ENCODE measurements around the gene RHBDF2. TPM values are rescaled to one million over a fixed set of nuclear protein-coding genes. Genes with fewer than 3 reads are reported as not detected.

RHBDF2 gene
- polyA plus RNA-seq, 1 donor = 10.1 TPM

- DNase-seq = no peak
These were observed 22.3 kb downstream of the RHBDF2 start for GRCh38 chr17:76478730-76479514.

- DNase-seq = no peak
These were observed 23.1 kb downstream of the RHBDF2 start for GRCh38 chr17:76478097-76478496.

- no peak for DNase-seq
These were observed 23.6 kb downstream of the RHBDF2 start for GRCh38 chr17:76477576-76477975.

DNA sequence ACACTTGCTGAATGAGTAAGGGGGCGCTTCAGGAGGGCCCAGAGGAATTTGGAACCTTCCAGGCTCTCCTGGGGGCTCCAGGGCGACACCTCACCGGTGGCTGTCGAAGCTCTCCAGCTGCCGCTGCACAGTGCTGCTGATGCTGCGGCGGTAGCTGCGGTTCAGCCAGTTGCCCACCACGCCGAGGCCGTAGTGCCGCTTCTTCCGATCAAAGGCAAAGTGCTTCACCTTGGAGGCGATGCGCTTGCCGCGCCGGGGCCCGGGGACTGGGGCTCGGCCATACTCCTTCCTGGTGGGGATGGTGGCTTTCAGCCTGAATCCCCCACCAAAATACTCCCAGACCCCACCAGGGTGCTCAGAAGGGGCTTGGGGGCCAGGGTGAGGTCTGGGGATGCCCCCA, 24.5 kb downstream of the RHBDF2 start:
- DNase-seq = no peak

- DNase-seq = no peak
These were observed 25.9 kb downstream of the RHBDF2 start for GRCh38 chr17:76475302-76475701.

GRCh38 chr17:76474894-76475293, 26.3 kb downstream of the RHBDF2 start:
- DNase-seq = no peak

DNA sequence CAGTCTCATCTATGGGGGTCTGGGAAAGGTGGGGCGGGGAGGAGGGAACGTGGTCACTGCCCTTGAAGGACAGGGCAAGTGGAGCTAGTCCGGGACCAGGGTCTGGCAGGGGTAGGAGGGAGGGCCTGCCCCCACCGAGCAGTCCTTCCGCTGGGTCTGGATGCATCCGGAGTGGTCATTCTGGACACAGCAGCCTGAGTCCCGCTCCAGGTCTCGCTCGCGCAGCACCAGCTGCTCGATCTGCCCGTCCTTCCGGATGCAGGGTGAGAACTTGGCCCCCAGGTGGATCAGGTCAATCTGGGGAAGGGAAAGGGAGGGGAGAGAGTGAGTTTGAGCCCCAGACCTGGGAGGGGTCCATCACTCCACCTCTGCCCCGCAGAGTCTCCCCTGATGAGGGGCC, 27.0 kb downstream of the RHBDF2 start:
- no peak for DNase-seq

DNA sequence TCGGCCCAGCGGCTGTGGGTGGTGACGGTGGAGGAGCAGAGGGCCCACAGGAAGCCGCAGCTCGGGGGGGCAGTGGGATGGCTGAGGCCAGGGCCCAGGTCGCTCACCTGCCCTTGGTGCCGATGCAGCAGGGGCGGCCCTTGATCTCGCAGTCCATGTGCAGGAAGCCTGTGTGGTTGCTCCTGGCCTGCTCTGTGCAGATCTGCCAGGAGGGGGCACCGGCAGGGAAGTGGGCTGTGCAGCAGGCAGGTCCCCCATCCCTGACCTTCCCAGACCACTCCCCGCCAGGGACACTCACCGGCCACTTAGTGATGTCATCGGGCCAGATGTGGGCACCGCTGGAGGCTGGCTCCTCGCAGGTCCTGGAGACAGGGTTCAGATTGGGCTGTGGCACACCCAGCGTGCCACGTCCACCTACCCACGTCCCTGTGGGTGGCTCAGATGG, 27.7 kb downstream of the RHBDF2 start:
- DNase-seq = no peak

- no peak for DNase-seq
These were observed 28.5 kb downstream of the RHBDF2 start for GRCh38 chr17:76472726-76473125.

DNA sequence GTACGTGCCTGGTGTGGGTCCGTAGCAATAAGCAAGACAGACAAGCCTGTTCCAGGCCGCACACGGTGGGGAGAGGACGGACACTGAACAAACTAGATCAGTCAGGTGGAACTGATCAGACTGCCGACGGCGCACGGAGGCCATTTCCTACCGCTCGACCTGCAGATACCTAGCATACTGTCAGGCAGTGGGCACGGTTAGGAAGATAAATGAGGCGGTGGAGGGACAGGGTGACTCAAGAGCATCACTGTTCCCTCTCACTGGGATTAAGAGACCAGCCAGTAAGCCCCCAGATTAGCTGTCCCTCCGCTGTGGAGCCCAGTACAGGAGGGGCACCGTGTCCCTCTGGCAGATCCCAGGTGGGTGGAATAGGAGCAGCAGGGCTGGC, 29.0 kb downstream of the RHBDF2 start:
- no peak for DNase-seq

- no peak for DNase-seq
These were observed 29.5 kb downstream of the RHBDF2 start for GRCh38 chr17:76471498-76472257.

GRCh38 chr17:76469991-76470739, 31.1 kb downstream of the RHBDF2 start:
- DNase-seq = no peak

GRCh38 chr17:76469076-76469990, 31.9 kb downstream of the RHBDF2 start:
- no peak for DNase-seq

GRCh38 chr17:76468634-76469010, 32.6 kb downstream of the RHBDF2 start:
- DNase-seq = no peak

DNA sequence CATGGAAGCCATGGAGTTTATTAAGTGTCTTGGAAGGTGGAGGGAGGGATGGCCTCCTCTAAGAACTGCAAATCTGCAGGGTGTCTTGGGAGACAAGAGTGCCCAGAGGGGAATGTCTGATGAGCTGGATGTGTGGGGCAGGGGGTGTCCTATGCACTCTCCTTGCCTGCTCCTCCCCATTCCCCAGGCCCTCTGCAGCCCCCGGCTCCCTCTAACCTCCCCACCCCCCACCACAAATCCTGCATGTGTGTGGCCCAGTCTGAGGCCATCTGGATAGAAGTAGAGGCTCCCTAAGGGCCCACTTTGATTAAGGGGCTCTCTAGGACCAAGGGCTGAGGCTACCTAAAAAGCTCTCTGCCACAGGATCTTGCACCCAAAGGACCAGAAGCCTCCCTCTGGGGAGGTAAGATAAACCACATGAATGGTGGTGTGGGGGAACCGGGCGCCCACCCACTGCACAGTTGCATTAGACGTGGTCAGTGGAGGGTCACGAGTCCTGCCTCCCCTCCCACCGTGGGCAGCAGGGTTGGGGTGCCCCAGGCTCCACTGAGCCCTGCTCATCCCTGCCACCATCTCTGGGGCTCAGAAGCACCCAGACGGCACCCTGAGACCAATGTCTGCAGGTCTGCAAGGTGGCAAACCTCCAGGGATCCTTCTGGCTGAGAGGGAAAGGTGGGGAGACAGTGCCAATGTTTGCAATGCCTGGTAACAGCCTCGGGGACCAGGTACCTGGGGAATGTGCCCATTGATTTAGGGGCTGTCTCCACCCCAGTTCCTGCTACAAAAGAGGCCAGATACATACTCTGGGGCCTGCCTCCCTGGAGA, 33.2 kb downstream of the RHBDF2 start:
- DNase-seq = no peak

GRCh38 chr17:76467366-76467765, 33.9 kb downstream of the RHBDF2 start, which contains the start of gene AANAT:
AANAT (plus strand) TSS chr17:76467603; CDS start chr17:76468747, 1,144 bp downstream.
- DNase-seq = no peak

- DNase-seq = no peak
These were observed 34.5 kb downstream of the RHBDF2 start for GRCh38 chr17:76466775-76467130.

GRCh38 chr17:76462556-76463290, 38.5 kb downstream of the RHBDF2 start:
- DNase-seq = no peak

GRCh38 chr17:76461765-76462555, 39.3 kb downstream of the RHBDF2 start:
- DNase-seq = no peak

DNA sequence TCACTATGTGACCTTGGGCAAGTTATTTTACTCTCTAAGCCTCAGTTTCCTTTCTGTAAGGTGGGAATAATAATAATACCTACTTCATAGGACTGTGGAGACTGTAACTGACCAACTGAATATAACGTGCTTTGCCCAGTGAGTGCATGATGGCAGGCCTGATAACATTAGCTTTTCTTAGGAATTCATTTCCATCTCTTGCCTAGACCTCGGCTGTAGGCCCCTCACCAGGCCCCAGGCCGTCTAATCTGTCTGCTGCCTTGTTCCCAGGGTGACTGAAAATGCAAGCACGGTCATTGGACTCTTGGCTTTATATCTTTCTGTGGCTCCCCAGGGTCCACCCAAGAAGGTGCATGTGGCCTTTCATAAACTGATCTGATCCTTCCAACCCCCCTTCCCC, 41.5 kb downstream of the RHBDF2 start:
- DNase-seq = no peak
